Thyroid gland (tissue), 4 donors: ENCODE results near the gene NYAP1.

Experiments used
- POLR2A ChIP-seq, 2 donors: fragments of 450-650 bp; IDR thresholded peaks; one replicate each; pipeline ENCODE4 v1.6.1; 2017; ENCODE audit warnings: antibody characterized with exemption in 2 of 2, mild to moderate bottlenecking in 2 of 2, moderate library complexity in 1 of 2
- TF ChIP-seq, protein P1 (sequence below), 6 experiments: fragments of 200-600 bp in 3 of 6; fragments of 450-650 bp in 3 of 6; sonication (generic) in 3 of 6; IDR thresholded peaks; one replicate each; pipeline ENCODE4 v1.5.1; 2016 to 2019; ENCODE audit warnings: antibody characterized with exemption in 6 of 6, mild to moderate bottlenecking in 2 of 6, inconsistent platforms in 1 of 6, moderate library complexity in 1 of 6

DNA sequence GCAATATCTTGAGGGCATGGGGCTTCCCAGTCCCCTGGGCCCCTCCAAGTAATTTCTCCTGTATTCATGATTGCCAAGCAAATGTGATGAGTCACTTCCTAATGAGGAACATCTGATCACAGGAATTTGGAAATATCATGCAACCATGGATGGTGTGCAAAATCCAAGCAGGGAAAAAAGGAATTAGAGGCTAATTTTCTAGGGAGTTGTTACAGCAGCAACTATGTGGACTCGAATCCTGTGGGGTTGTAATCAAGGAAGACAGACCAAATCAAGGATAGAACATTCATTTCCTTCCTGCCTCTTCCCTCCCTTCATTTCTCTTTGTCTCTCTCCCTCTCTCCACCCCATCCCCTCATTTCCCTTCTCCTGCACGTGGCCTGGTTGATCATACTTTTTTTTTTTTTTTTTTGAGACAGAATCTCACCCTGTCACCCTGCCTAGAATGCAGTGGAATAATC lies 31.4 kb downstream of the NYAP1 start:
- TF ChIP-seq, protein P1, sequence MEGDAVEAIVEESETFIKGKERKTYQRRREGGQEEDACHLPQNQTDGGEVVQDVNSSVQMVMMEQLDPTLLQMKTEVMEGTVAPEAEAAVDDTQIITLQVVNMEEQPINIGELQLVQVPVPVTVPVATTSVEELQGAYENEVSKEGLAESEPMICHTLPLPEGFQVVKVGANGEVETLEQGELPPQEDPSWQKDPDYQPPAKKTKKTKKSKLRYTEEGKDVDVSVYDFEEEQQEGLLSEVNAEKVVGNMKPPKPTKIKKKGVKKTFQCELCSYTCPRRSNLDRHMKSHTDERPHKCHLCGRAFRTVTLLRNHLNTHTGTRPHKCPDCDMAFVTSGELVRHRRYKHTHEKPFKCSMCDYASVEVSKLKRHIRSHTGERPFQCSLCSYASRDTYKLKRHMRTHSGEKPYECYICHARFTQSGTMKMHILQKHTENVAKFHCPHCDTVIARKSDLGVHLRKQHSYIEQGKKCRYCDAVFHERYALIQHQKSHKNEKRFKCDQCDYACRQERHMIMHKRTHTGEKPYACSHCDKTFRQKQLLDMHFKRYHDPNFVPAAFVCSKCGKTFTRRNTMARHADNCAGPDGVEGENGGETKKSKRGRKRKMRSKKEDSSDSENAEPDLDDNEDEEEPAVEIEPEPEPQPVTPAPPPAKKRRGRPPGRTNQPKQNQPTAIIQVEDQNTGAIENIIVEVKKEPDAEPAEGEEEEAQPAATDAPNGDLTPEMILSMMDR (IDR thresholded peaks at IDR 0.05) = no peak
- no peak for TF ChIP-seq POLR2A (IDR thresholded peaks at IDR 0.05)
